B cell (primary cell): ENCODE measurements around the gene LPCAT4. TPM values are rescaled to one million over a fixed set of nuclear protein-coding genes. Genes with fewer than 3 reads are reported as not detected.

ENCODE experiments used
- ATAC-seq: fragments of 200-7000 bp; cut with Tn5 transposase; one replicate; pipeline ENCODE4 v1.10.0; 2021; ENCODE audit warnings: low read depth, mild to moderate bottlenecking, moderate number of reproducible peaks, moderate library complexity
- CTCF ChIA-PET: fragments of 350-600 bp; sonication (Branson Sonifier 250); formaldehyde crosslinking; loops from one replicate; lab custom pipeline; 2021; ENCODE audit warnings: antibody characterized with exemption, inconsistent platforms; lab: Charles Lee
- POLR2A ChIA-PET: fragments of 350-600 bp; sonication (Branson Sonifier 250); formaldehyde crosslinking; loops from one replicate; lab custom pipeline; 2021; ENCODE audit warnings: antibody characterized with exemption; lab: Charles Lee
- DNase-seq: peaks from one replicate; pipeline ENCODE4 v3.0.0; 2013
- H2AFZ ChIP-seq: 2 replicates; pipeline ENCODE4 v1.6.1; 2012; ENCODE audit warnings: mild to moderate bottlenecking, low read depth, low read length; ENCODE audit not compliant: insufficient read depth, poor library complexity, severe bottlenecking
- H3K27ac ChIP-seq, 2 donors: 1 replicate in 1 of 2; 2 replicates in 1 of 2; pipeline ENCODE4 v1.5.1; 2012 to 2013; ENCODE audit warnings: low read length in 2 of 2, mild to moderate bottlenecking in 2 of 2, moderate library complexity in 1 of 2
- H3K27me3 ChIP-seq, 4 experiments: fragments of 200-600 bp in 1 of 4; sonication (generic) in 1 of 4; replicated peaks in 1 of 4; 1 replicate in 2 of 4; 2 replicates in 2 of 4; pipeline versions ENCODE4 v1.6.1 to v1.7.0; 2013 to 2016; ENCODE audit warnings: low read length in 3 of 4, mild to moderate bottlenecking in 2 of 4, mixed read lengths in 1 of 4, moderate library complexity in 1 of 4; ENCODE audit not compliant: insufficient read depth in 4 of 4, control insufficient read depth in 3 of 4; ENCODE audit errors: control extremely low read depth in 1 of 4
- H3K36me3 ChIP-seq, 2 experiments: replicated peaks in 1 of 2; 1 replicate in 1 of 2; 2 replicates in 1 of 2; pipeline versions ENCODE4 v1.6.1 to v1.7.1; 2013; ENCODE audit warnings: low read length in 1 of 2; ENCODE audit not compliant: insufficient read depth in 2 of 2, control insufficient read depth in 1 of 2; ENCODE audit errors: control extremely low read depth in 1 of 2, extremely low read depth in 1 of 2
- H3K4me1 ChIP-seq, 2 donors: fragments of 200-600 bp in 1 of 2; sonication (generic) in 1 of 2; 1 replicate in 1 of 2; 2 replicates in 1 of 2; pipeline versions ENCODE4 v1.5.1 to v1.6.1; 2013 to 2017; ENCODE audit warnings: low read length in 2 of 2; ENCODE audit not compliant: control insufficient read depth in 2 of 2, insufficient read depth in 2 of 2
- H3K4me2 ChIP-seq: replicated peaks from 2 replicates; pipeline ENCODE3; 2012; ENCODE audit warnings: mild to moderate bottlenecking, low read depth, low read length; ENCODE audit not compliant: poor library complexity, severe bottlenecking
- H3K4me3 ChIP-seq, 5 experiments: fragments of 200-600 bp in 1 of 5; sonication (generic) in 1 of 5; 1 replicate in 3 of 5; 2 replicates in 2 of 5; pipeline versions ENCODE4 v1.5.1 to v1.7.0; 2011 to 2016; ENCODE audit warnings: low read length in 4 of 5, mild to moderate bottlenecking in 4 of 5, low read depth in 2 of 5, control low read depth in 1 of 5, moderate library complexity in 1 of 5; ENCODE audit not compliant: insufficient read depth in 1 of 5; ENCODE audit errors: control extremely low read depth in 1 of 5, extremely low read depth in 1 of 5
- H3K79me2 ChIP-seq: fragments of 200-600 bp; sonication (generic); one replicate; pipeline ENCODE4 v1.6.0; 2016; ENCODE audit warnings: low read length; ENCODE audit not compliant: control insufficient read depth, insufficient read depth
- H3K9ac ChIP-seq: fragments of 200-600 bp; sonication (generic); 2 replicates; pipeline ENCODE4 v1.6.1; 2017; ENCODE audit warnings: mild to moderate bottlenecking, low read length, moderate library complexity
- H3K9me3 ChIP-seq, 3 donors: one replicate each; pipeline versions ENCODE4 v1.6.1 to v1.7.1; 2013; ENCODE audit warnings: low read length in 2 of 3; ENCODE audit not compliant: control insufficient read depth in 2 of 3, insufficient read depth in 1 of 3; ENCODE audit errors: control extremely low read depth in 1 of 3
- H4K20me1 ChIP-seq: 2 replicates; pipeline ENCODE4 v1.6.0; 2012; ENCODE audit warnings: mild to moderate bottlenecking, low read length; ENCODE audit not compliant: insufficient read depth, control insufficient read depth, poor library complexity, severe bottlenecking
- H3K27ac Mint-ChIP-seq: one replicate; pipeline ENCODE4 v1.8.0; 2021; ENCODE audit warnings: mixed read lengths
- H3K27me3 Mint-ChIP-seq: one replicate; pipeline ENCODE4 v1.8.0; 2021; ENCODE audit warnings: mixed read lengths
- H3K4me1 Mint-ChIP-seq: one replicate; pipeline ENCODE4 v1.8.0; 2021; ENCODE audit warnings: mixed read lengths
- H3K4me3 Mint-ChIP-seq: one replicate; pipeline ENCODE4 v1.8.0; 2021; ENCODE audit warnings: mixed read lengths
- H3K9me3 Mint-ChIP-seq: one replicate; pipeline ENCODE4 v1.8.0; 2022; ENCODE audit warnings: mixed read lengths; ENCODE audit not compliant: insufficient read depth
- EZH2 ChIP-seq: IDR thresholded peaks from 2 replicates; pipeline ENCODE4 v1.6.1; 2012; ENCODE audit warnings: borderline replicate concordance, low read depth, mild to moderate bottlenecking, moderate library complexity, low read length; ENCODE audit not compliant: insufficient read depth, poor library complexity, severe bottlenecking
- WGBS: methylation state at CpG from one replicate; pipeline ENCODE4 v1.1.5; 2013; ENCODE audit warnings: missing lambda C conversion rate; ENCODE audit not compliant: insufficient coverage; 5-methylcytosine and 5-hydroxymethylcytosine counted together
- intact Hi-C: fragments of 100-400 bp; cut with micrococcal nuclease; formaldehyde crosslinking; loops from one replicate; pipeline ENCODE4 v1.10.0; 2022
- polyA plus RNA-seq: library from polyadenylated mRNA; depleted of rRNA; stranded (reverse); fragments of >200 nt; gene quantifications from 2 replicates; pipeline ENCODE4 v1.2.3, GENCODE V29; 2012
- total RNA-seq, 2 donors: library from RNA; stranded (reverse); fragments of 120-200 nt in 1 of 2; gene quantifications; 1 replicate in 1 of 2; 2 replicates in 1 of 2; pipeline versions ENCODE4 v1.2.3 to v1.2.4, GENCODE V29; 2013 to 2022
- TF ChIP-seq, protein P1 (sequence below): fragments of 200-600 bp; IDR thresholded peaks from one replicate; pipeline ENCODE4 v1.8.0; 2022; ENCODE audit warnings: antibody characterized with exemption, mild to moderate bottlenecking

Gene LPCAT4
- total and polyA plus RNA-seq, 2 donors (not counting 1 experiment from before 2014, with no cell fraction given), result 64.2 to 76.3 TPM

DNA sequence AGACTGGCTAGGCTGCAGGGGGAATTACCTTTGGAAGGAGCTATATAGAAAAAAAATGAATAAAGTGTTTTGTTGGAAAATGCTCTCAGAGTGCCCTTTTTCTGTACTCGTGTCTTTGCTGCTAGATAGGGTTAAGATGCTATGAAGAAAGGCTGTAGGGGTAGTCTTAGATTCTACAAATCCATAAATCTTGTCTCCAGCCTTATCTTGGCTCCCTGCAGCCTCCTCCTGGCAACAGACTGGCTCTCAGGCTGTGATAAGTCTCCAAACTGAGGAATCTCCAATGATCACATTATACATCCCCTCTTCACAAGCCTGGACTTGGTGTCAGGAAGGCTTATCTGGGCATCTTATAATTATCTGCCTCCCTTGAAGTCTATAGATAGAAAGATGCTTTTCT is 9.3 kb downstream of the LPCAT4 start:
- Histone ChIP-seq H3K4me1 (no peaks in the 10 kb centered on the region), H3K27ac (no peak overlapping the region), H3K9ac (no peak overlapping the region), H3K79me2 (no peaks in the 10 kb centered on the region), H4K20me1 (no peaks in the 10 kb centered on the region), H2AFZ (no peak overlapping the region), H3K4me3 (no peak overlapping the region), H3K36me3 (peaks cover 0 to 26% of the 10 kb centered on the region in 2 experiments), H3K4me2 (no peak overlapping the region), H3K27me3 (no peaks in the 10 kb centered on the region), H3K9me3 (no peaks in the 10 kb centered on the region)
- no peaks in the 10 kb centered on the region for H3K9me3 Mint-ChIP-seq
- TF ChIP-seq, protein P1, sequence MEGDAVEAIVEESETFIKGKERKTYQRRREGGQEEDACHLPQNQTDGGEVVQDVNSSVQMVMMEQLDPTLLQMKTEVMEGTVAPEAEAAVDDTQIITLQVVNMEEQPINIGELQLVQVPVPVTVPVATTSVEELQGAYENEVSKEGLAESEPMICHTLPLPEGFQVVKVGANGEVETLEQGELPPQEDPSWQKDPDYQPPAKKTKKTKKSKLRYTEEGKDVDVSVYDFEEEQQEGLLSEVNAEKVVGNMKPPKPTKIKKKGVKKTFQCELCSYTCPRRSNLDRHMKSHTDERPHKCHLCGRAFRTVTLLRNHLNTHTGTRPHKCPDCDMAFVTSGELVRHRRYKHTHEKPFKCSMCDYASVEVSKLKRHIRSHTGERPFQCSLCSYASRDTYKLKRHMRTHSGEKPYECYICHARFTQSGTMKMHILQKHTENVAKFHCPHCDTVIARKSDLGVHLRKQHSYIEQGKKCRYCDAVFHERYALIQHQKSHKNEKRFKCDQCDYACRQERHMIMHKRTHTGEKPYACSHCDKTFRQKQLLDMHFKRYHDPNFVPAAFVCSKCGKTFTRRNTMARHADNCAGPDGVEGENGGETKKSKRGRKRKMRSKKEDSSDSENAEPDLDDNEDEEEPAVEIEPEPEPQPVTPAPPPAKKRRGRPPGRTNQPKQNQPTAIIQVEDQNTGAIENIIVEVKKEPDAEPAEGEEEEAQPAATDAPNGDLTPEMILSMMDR, result no peak
- TF ChIP-seq EZH2, result no peak
- H3K27ac Mint-ChIP-seq, result no peak overlapping the region
- CTCF ChIA-PET, result interaction anchor here (0.6 to 1.7 kb wide), 2 partner anchors 10 to 15 kb away, joined by 3 to 6 read pairs; partner anchors contain the start of genes LPCAT4, NOP10 and NUTM1
- intact Hi-C loops, result no loop called here
- H3K4me3 Mint-ChIP-seq, result no peak overlapping the region
- POLR2A ChIA-PET, result no interaction called here
- no CpG with 5 or more reads among the region's 1 CpG for WGBS
- DNase-seq, result no peak
- no peaks in the 10 kb centered on the region for H3K4me1 Mint-ChIP-seq
- no peak for ATAC-seq
- no peaks in the 10 kb centered on the region for H3K27me3 Mint-ChIP-seq

DNA sequence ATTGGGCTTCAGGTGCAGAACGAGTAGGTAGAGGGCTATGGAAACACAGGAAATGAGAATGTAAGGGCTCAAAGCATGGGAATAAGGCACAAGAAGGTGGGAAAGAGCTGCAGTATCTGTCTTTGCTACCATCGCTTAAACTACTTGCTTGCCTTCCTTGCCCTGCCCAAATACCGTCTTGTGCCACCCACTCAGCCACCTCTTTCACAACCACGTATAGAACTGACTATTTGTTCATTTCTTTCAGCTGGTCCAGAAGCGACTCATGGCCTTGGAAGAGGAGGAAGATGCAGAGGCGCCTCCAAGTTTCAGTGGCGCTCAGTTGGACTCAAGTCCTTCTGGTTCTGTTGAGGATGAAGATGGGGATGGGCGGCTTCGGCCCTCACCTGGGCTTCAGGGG is 11.8 kb downstream of the LPCAT4 start:
- no peak overlapping the region for H3K27ac ChIP-seq
- no peak overlapping the region for H3K4me2 ChIP-seq
- no peaks in the 10 kb centered on the region for H3K4me1 ChIP-seq
- CTCF ChIA-PET, result interaction anchor here (1.3 to 1.7 kb wide), 2 partner anchors 13 to 114 kb away, joined by 5 read pairs; no protein-coding TSS in a partner anchor
- no peak overlapping the region for H3K4me3 ChIP-seq
- H2AFZ ChIP-seq, result no peak overlapping the region
- no peak overlapping the region for H3K9ac ChIP-seq
- ATAC-seq, result no peak
- no peaks in the 10 kb centered on the region for H3K9me3 ChIP-seq
- intact Hi-C loops, result no loop called here
- DNase-seq, result no peak
- peaks cover 0 to 16% of the 10 kb centered on the region in 2 experiments for H3K36me3 ChIP-seq
- no peaks in the 10 kb centered on the region for H3K27me3 ChIP-seq
- no peaks in the 10 kb centered on the region for H4K20me1 ChIP-seq
- Mint-ChIP-seq H3K27me3 (no peaks in the 10 kb centered on the region), H3K4me3 (no peak overlapping the region), H3K9me3 (no peaks in the 10 kb centered on the region), H3K4me1 (no peaks in the 10 kb centered on the region), H3K27ac (no peak overlapping the region)
- POLR2A ChIA-PET, result interaction anchor here (0.6 kb wide), 1 partner anchor 9 kb away, joined by 4 read pairs; no protein-coding TSS in a partner anchor
- 94% methylated on average over 5 of the region's 9 CpGs for WGBS
- H3K79me2 ChIP-seq, result no peaks in the 10 kb centered on the region
- TF ChIP-seq EZH2, result no peak
- TF ChIP-seq, protein P1, result no peak
